NCI-H2107 treated with DMSO at 0.1 percent for 48 hours (cell line): ENCODE measurements around the gene TMEM109.

Source experiments
- DNase-seq: peaks from one replicate; lab custom pipeline; 2025; ENCODE audit not compliant: unreplicated experiment; lab: John Stamatoyannopoulos, UW

Gene TMEM109

GRCh38 chr11:60960405-60960804 lies 46.4 kb downstream of the TMEM109 start:
- no peak for DNase-seq

DNA sequence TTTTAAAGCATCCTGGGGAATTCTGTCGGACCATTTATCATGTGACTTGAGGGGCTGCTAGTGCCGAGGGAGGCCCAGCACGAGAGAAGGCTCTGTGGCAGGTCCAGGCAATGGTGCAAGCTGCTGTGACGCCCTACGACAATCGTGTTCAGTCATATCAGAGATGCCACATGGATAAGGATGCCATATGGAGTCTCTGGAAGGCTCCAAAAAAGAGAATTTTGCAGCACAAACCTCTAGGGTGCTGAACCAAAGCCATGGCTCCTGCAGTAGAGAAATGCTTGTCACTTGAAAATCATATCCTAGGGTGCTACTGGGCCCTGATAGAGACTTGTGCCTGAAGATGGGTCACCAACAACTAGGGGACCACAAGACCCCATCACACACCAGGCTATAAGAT lies 50.8 kb downstream of the TMEM109 start:
- DNase-seq = no peak

- DNase-seq = no peak
Observed at GRCh38 chr11:60966890-60967289, 52.9 kb downstream of the TMEM109 start.

DNA sequence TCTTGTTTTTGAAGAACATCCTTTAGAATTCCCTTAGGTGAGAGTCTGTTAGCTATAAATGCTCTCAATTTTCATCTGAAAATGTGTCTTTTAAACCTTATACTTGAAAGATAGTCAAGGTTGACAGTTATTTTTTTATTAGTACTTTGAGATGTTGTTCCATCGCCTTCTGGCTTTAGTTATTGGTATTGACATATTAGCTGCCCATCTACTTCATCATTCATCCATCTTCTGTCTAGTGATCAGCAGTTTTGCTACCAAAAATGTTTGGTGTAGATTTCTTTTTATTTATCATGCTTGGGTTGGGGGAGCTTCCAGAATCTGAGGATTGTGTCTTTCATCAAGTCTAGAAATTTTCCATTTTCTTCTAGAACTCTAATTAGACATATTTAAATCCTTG lies 54.3 kb downstream of the TMEM109 start:
- no peak for DNase-seq

GRCh38 chr11:60970369-60970774 lies 56.4 kb downstream of the TMEM109 start:
- no peak for DNase-seq

DNA sequence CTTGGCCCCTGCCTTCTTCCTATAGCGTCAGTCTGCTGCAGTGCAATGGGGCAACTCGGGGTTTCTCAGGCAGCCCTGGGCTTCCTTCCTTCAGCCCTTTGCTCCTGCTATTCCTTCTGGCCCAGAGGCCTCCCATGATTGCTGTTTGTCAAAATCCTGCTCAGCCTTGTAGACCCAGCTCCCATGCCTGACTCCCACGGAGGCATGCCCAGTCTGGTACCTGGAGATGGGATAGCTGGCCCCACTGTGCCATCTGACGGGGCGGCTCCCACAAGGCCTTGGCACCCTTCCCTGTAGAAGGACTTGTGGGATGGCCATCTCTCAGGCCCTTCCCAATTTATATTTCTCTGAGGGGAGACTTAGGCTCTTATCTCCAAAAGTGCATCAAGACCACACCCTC lies 56.9 kb downstream of the TMEM109 start:
- DNase-seq = no peak

DNA sequence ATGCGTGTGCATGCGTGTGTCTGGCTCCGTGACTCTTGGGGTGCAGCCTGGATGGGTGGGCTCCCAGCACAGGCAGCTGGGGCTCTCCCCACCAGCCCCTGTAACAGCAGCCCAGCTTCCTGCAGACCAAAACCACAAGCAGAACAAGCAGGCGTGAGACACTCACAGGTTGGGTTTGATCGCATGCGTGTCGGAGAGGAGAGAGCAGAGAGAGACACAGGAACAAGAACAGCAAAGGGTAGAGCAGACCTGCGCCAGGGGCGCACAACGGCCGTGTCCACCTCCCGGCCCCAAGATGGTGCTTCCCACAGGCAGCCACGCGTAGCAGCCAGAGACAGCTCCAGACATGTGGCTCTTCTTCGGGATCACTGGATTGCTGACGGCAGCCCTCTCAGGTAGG lies 57.6 kb downstream of the TMEM109 start, which contains the start of gene CD6:
Gene CD6, plus strand, starts transcription at position 161 of the 400 bp plus-strand sequence. Its CDS starts 186 bp downstream, at position 347.
- no peak for DNase-seq

- no peak for DNase-seq
Observed at GRCh38 chr11:60972182-60973030, 58.4 kb downstream of the TMEM109 start.
